Measurements from ENCODE around the gene ZNF792. TPM values are rescaled to one million over a fixed set of nuclear protein-coding genes. Genes with fewer than 3 reads are reported as not detected.
"Not testable (repeated sequence)": the region's sequence is repeated elsewhere in the genome, so short reads cannot be mapped to it uniquely, and the experiment has no call there.

Gene ZNF792
- total RNA-seq, 3 donors from 2014 or later: 6.4 to 11.6 (median 11.1) TPM

- intact Hi-C loops (cut with DNase I; ENCODE audit: low total_unique reads): no loop called here
- no peak for TF ChIP-seq POLR2A (IDR thresholded peaks at IDR 0.05)
- TF ChIP-seq CTCF (IDR thresholded peaks at IDR 0.05): no peak
Observed at GRCh38 chr19:34926361-34926684, 37.7 kb downstream of the ZNF792 start.

GRCh38 chr19:34925278-34925855, 38.7 kb downstream of the ZNF792 start:
- Histone ChIP-seq H3K9me3 (no peaks in the 10 kb centered on the region), H3K4me1 (peaks cover 0 to 4% of the 10 kb centered on the region in 2 donors), H3K27me3 (no peaks in the 10 kb centered on the region), H3K4me3 (no peak overlapping the region), H3K36me3 (no peaks in the 10 kb centered on the region), H3K27ac (no peak overlapping the region)
- no peak for DNase-seq (ENCODE audit: low spot score in 2 of 2)
- TF ChIP-seq CTCF (IDR thresholded peaks at IDR 0.05) (no peak), POLR2AphosphoS5 (IDR thresholded peaks at IDR 0.05) (no peak), POLR2A (IDR thresholded peaks at IDR 0.05) (no peak)
- intact Hi-C loops (cut with DNase I; ENCODE audit: low total_unique reads): no loop called here

More at GRCh38 chr19:34926361-34926684, 37.7 kb downstream of the ZNF792 start:
- no peaks in the 10 kb centered on the region for H3K9me3 ChIP-seq
- no peaks in the 10 kb centered on the region for H3K27me3 ChIP-seq
- H3K4me1 ChIP-seq: peaks cover 0 to 4% of the 10 kb centered on the region in 2 donors
- peak overlapping the region; percentile 61 to 90 (median 70) for H3K4me3 ChIP-seq
- peak overlapping the region; percentile 41 to 82 for H3K27ac ChIP-seq
- no peak for DNase-seq (ENCODE audit: low spot score in 2 of 2)
- no peaks in the 10 kb centered on the region for H3K36me3 ChIP-seq

- H3K36me3 ChIP-seq; H3K4me3 ChIP-seq; H3K27me3 ChIP-seq; intact Hi-C loops (cut with DNase I; ENCODE audit: low total_unique reads); H3K27ac ChIP-seq; H3K4me1 ChIP-seq; DNase-seq (ENCODE audit: low spot score in 2 of 2): not testable (repeated sequence)
- peaks cover 21 to 24% of the 10 kb centered on the region in 2 donors for H3K9me3 ChIP-seq
Observed at GRCh38 chr19:34920090-34920786, 43.8 kb downstream of the ZNF792 start.

GRCh38 chr19:34918190-34918589, 45.8 kb downstream of the ZNF792 start:
- Histone ChIP-seq H3K36me3 (no peaks in the 10 kb centered on the region), H3K27ac (no peak overlapping the region), H3K9me3 (peaks cover 21 to 26% of the 10 kb centered on the region in 2 donors), H3K27me3 (no peaks in the 10 kb centered on the region), H3K4me1 (no peaks in the 10 kb centered on the region), H3K4me3 (no peak overlapping the region)
- DNase-seq (ENCODE audit: low spot score in 2 of 2): no peak
- intact Hi-C loops (cut with DNase I; ENCODE audit: low total_unique reads): no loop called here
- TF ChIP-seq CTCF (IDR thresholded peaks at IDR 0.05): no peak
- no peak for TF ChIP-seq POLR2A (IDR thresholded peaks at IDR 0.05)
- no peak for TF ChIP-seq POLR2AphosphoS5 (IDR thresholded peaks at IDR 0.05)

GRCh38 chr19:34917144-34917543, 46.9 kb downstream of the ZNF792 start:
- H3K4me3 ChIP-seq; H3K27me3 ChIP-seq; intact Hi-C loops (cut with DNase I; ENCODE audit: low total_unique reads); H3K36me3 ChIP-seq; H3K27ac ChIP-seq; H3K4me1 ChIP-seq; DNase-seq (ENCODE audit: low spot score in 2 of 2): not testable (repeated sequence)
- peaks cover 21 to 29% of the 10 kb centered on the region in 2 donors for H3K9me3 ChIP-seq

- TF ChIP-seq POLR2A (IDR thresholded peaks at IDR 0.05) (no peak), POLR2AphosphoS5 (IDR thresholded peaks at IDR 0.05) (no peak), CTCF (IDR thresholded peaks at IDR 0.05) (no peak)
- no peak for DNase-seq (ENCODE audit: low spot score in 2 of 2)
- intact Hi-C loops (cut with DNase I; ENCODE audit: low total_unique reads): no loop called here
Observed at GRCh38 chr19:34910770-34911169, 53.3 kb downstream of the ZNF792 start.

More at GRCh38 chr19:34910770-34911169, 53.3 kb downstream of the ZNF792 start:
- Histone ChIP-seq H3K36me3 (no peaks in the 10 kb centered on the region), H3K27me3 (peaks cover 0 to 17% of the 10 kb centered on the region in 2 donors), H3K9me3 (peaks cover under 1 to 11% of the 10 kb centered on the region in 2 donors), H3K4me3 (no peak overlapping the region), H3K27ac (no peak overlapping the region), H3K4me1 (no peaks in the 10 kb centered on the region)
